Hindlimb muscle (tissue), 1 donor: ENCODE data around the gene SPTBN2. TPM values are rescaled to one million over a fixed set of nuclear protein-coding genes. Genes with fewer than 3 reads are reported as not detected.
A peak's percentile ranks its signal among the peaks of the same experiment; 100 is the strongest.
"Not testable (repeated sequence)": the region's sequence is repeated elsewhere in the genome, so short reads cannot be mapped to it uniquely, and the experiment has no call there.

Source experiments
- DNase-seq: peaks from one replicate; pipeline ENCODE4 v3.0.0-alpha.2; 2013
- polyA plus RNA-seq: library from polyadenylated mRNA; unstranded; fragments of 120-200 nt; gene quantifications from one replicate; pipeline ENCODE4 v1.2.1, GENCODE V29; 2013; ENCODE audit not compliant: insufficient read length

SPTBN2 gene
- polyA plus RNA-seq, 1 donor = 24.3 TPM

DNA sequence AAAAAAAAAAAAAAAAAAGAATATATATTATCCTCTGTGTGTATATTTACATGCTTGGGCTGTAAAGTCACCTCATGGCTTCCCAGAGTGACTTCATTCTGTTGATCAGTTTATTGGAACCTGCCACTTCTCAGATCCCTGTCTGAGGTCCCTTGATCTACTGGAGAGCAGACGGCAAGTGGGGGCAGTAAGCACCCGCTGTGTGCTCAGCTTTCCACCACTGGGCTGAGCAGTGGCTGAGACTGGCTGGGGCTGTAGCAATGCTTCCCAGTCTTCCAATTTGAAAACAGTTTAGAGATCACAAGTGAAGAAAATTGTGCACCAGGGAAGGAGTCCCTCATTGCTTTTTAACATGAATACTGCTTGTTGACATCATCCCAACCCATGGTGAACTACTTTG is 44.4 kb downstream of the SPTBN2 start:
- no peak for DNase-seq

DNA sequence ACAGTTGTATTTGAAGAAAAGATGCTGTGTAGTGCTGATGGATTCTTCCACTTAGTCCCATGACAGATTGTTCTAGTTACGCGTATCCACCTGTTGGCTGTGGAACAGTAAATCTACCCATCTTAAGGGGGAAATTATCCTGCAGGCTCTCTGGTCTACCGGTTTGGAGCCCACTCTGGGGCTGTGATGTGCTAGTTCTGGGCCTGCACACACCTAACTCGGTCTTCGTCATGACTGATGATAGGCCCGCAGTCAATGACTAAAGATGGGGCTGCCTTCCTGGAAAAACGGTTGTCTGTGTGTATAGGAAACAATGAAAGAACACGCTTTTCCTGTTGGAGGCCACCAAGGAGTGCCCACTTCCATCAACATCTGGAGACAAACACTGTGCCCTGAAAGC is 45.1 kb downstream of the SPTBN2 start:
- DNase-seq = no peak

DNA sequence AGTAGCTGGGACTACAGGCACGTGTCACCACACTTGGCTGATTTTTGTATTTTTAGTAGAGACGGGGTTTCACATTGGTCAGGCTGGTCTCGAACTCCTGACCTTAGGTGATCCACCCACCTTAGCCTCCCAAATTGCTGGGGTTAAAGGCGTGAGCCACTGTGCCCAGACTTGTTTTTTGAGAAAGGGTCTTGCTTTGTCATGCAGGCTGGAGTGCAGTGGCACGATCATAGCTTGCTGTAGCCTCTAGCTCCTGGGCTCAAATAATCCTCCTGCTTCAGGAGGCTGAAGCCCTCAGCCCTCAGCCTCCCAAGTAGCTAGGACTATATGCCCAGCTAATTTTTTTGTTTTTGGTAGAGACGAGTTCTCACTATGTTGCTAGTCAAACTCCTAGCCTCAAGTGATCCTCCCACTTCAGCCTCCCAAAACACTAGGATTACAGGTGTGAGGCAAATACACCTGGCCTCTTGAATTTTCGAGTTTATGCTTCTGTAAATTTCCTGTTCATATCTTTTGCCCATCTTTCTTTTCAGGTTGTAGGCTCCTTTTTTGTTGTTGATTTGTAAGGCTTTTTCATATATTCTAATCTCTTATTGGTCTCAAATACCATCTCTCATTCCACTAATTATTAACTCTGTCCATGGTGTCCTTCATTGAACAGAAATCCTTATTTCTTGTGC is 47.9 kb downstream of the SPTBN2 start:
- no peak for DNase-seq

DNA sequence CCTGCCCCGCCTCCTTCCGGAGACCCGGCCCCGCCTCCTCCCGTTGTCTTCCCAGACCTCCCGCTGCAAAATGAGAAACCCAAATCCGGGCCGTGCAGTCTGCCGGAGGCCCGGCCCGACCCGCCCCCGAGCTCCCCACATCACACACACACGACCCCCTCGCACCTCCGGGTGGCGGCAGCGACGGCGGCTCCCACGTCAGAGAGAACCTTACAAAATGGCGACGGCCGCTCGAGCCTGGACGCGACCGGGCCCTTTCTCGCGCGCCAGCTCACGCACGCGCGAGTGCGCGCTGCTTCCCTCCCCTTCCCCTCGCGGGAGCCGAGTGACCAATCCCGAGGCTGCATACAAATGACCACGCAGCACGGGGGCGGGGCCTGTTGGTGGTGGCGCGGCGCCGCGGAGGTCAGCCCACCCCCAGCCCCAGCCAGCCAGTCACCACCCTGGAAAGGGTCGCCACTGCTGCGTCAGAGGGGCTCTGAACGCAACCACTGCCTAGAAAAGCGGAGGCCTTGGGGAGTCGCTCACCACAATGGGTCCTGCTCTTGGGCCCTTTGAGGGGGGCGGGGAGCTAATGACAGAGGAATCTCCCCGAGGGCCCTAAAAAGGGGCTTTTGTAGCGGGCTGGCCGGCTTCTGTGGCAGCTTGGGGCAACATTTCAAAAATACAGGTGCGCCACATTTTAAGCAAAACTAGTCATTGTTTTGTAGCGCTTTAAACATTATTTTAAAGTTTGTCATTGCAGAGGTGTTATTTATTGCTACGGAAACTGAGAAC is 51.2 kb downstream of the SPTBN2 start, which contains the start of gene RBM4B:
Gene RBM4B (minus strand): TSS at position 289 of the 777 bp plus-strand sequence. CDS start 808 bp downstream, outside the sequence.
- DNase-seq = peak; percentile 99

DNA sequence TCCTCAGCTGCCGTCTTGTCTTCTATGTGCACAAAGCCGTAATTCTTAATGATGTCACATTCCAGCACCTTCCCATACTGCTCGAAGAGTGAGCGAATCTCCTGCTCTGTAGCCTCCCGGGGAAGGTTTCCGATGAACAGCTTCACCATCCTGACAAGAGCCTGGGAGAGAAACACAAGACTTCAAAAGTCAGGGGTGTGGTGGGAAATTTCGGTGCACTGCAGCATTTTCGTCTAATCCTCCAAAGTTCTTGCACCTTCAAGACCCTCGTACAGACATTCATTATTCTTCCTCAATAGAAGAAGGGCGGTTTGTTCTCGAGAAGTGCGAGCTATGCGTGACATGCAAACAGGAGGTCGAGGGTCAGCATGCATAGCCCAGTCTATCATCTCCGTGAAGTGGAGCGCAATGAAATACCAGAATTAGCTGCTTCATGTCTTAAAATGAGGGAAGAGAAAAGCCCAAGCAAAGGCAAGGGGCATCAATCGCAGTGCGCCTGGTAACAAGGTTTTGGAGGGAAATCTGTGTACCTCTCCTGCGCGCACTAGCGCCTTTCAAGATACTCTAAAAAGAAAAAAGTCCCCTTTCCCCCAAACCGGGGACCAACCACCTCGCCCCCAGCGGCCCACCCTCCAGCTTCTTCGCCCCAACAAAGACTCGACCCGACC is 52.0 kb downstream of the SPTBN2 start:
- no peak for DNase-seq

DNA sequence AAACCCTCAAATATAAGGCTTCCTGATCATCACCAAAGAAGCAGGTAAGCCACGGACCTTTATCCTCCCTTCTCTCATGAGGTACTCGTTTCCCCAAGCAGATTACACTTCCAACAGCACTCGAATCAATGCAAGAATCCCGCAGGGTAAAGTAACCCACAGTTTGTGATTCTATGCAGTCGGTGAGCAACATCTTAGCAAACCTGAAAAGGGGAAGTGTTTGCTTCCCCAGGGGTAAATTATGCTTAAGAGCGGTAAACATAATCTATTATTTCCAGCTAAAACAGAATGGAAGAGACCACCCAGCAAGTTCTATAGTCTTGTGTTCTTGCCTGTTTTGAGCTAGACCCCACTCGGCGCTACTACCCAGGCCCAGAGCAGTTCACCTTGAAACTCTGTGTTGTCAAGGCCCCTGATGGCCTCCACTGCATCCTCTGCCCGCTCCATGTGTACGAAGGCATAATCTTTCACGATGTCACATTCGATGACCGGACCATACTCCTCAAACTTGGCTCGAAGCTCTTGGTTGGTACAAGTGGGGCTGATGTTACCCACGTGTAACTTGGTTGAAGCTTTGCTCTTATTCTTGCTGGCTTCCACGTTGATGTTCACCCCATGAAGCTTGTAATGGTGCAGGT is 52.6 kb downstream of the SPTBN2 start:
- no peak for DNase-seq

DNA sequence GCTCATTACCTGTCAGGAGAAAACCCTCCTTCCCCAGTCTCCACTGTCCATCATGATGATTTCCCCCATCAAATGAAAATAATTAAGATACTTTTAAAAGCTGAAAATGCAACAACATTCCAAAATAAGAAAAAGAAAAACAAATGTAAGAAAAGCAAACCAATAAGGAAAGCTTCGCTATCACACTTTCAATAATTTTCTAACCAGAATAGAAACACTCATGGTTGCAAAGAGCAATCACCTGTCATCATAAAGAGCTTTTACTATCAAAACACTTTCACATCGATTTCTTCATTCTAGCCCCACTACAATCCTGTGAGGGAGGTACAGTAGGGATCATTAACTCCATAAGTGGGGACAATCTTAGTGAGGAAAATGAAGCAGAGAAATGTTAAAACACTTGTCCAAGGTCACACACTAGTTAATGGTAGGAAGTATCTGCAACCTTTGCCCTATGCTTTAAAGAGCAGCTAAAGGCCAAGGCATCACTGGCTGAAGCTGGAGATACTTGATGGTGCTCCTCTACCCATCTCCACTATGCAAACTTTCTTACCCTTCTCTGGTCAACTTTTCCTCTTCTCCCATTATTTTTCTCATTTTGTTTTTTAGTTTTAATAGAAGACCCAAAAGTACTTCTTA is 53.9 kb downstream of the SPTBN2 start:
- DNase-seq = no peak

DNA sequence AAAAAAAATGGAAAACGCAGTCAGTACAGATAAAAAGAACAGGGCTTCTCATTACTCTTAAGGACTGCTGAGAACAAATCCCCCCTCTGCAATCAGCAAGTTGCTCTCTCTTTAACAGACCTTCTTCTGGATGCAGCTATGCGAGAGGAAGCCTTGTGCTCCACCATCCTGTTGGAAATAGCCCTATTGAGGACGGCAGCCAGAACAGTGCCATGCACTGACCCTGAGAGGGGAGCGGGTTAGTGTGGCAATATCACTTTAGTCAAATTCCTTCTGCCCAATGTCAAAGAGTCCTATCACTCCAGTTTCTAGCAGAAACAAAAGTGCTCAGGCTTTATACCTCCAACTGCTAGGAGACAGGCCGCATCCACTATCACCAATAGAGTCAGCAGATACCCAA is 58.2 kb downstream of the SPTBN2 start:
- DNase-seq = no peak

DNA sequence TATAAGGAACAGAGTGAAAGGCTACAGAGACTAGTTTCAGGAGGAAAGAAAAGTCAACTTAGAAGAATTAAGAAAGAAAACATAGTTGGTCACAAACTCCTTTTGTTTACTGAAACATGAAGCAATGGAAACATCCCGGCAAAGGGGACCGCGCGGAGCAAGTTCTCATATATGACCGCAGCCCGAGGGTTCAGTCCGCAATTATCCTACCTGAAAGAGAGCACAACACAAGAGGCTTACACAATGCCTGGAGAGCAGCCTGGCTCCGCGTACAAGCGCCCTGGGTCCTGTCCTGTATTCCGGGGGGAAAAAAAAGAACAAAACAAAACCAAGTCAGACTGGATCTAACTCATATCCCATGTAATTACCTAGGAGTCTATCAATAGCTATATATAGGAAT is 63.6 kb downstream of the SPTBN2 start:
- DNase-seq = no peak

DNA sequence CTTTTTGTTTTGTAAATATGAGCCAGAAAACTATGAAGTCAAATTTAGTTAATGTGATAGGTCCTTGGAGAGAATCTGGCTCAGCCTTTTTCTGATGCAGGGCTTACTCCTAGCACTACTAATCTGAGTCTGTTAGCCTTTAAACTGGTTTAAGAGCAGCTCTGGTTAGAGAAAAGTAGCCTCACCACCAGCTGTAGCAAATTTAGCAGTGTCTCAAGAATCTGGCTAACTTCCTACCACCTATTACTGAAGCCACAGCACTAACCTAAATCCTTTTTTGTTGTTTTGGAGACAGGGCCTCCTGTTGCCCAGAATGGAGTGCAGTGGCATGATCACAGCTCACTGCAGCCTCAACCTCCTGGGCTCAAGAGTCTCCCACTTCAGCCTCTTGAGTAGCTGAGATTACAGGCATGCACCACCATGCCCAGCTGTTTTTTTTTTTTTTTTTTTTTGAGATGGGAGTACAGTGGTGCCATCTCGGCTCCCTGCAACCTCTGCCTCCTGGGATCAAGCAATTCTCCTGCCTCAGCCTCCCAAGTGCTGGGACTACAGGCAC is 65.2 kb downstream of the SPTBN2 start:
- no peak for DNase-seq

DNA sequence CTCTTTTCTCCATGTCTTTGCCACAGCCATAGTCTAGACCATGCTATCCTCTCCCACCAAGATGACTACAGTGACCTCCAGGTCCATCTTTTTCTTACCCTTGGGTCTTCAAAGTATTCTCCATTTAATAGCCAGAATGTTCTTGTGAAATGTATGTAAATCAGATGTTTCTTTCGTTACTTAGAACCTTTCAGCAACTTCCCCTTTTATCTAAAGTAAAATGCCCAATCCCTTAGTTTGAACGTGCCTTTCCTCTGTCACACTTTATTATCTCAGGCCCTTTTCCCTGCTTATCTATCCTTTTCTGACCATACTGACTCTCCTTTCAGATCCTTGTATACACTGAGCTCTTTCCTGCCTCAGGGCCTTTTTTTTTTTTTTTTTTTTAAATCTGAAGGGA is 69.3 kb downstream of the SPTBN2 start:
- DNase-seq = no peak

DNA sequence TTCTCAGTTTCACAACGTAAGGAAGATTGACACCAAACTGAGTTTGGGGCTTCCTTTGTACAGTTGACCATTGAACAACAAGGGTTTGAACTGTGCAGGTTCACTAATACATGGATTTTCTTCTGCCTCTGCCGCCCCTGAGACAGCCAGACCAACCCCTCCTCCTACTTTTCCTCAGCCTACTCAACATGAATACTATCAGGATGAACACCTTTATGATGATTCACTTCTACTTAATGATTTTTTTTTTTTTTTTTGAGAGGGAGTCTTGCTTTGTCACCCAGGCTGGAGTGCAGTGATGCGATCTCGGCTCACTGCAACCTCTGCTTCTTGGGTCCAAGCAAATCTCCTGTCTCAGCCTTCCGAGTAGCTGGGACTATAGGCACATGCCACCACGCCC is 75.9 kb downstream of the SPTBN2 start:
- no peak for DNase-seq

DNA sequence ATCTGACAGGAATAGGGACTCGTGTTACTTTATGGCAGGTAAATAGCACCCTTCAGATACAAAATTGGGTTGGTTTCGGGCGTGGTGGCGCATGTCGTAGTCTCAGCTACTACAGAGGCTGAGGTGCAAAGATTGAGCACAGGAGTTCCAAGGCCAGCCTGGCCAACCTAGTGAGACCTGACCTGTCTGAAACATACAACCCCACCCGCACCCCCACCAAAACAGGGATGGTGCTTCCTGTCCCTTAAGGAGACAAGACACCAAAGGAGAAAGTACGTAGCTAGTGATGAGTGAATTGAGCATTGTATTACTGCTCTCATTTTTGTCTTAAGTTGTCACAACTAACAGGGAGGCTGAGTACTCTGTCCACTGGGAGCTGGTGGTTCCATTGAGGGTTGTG is 76.4 kb downstream of the SPTBN2 start:
- DNase-seq = no peak

DNA sequence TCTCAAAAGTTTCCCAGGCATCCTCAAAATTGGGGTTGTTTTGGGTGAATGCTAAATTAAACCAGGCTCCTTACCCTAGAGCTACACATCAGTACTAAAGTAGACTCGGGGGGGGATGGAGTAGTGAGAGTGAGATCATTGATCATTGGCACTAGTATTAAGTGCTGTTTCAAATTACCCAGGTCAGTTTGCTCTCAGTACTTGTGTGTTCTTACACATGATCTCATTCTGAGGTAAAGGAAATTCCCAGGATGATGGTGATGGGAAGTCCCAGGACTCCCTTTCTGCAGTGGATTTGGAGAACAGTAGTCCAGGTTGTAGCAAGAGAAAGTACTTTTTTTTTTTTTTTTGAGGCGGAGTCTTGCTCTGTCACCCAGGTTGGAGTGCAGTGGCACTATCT is 78.0 kb downstream of the SPTBN2 start:
- no peak for DNase-seq

DNA sequence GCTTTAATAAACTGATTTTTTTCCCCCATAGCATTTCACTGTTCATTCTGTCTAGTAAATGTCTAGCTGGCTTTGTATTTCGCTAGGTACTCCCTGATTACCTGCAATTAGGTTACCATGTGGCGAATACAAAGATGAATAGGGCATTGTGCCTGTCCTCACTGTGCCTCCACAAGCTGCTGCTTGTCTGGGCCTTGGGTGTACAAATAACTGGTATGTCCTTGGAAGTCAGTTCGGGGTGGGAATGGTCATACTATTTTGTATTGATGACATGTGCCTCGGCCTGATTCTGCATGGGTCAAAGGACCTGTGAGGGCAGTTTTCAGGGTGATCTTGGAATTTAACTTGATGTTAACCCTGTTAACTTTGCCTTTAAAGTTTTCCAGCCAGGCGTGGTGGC is 79.1 kb downstream of the SPTBN2 start:
- no peak for DNase-seq

DNA sequence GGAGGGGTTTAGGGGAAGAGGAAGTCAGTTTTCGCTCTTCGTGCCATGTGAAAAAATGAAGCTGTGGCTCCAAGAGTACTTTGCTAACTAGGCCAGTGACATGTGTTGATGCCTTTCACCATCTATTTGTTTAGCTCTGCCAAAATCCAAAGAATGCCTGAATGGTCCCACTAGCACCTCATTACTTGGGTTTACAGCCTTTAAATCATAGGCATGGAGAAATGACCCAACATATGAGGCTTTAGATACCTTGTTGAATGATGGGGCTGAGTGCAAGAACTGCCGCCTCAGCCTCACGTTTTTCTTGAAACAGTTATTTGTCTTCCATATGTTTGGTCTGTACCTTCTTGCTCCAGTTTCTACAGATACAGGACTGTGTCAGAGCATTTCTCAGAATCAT is 82.2 kb downstream of the SPTBN2 start:
- DNase-seq = no peak

DNA sequence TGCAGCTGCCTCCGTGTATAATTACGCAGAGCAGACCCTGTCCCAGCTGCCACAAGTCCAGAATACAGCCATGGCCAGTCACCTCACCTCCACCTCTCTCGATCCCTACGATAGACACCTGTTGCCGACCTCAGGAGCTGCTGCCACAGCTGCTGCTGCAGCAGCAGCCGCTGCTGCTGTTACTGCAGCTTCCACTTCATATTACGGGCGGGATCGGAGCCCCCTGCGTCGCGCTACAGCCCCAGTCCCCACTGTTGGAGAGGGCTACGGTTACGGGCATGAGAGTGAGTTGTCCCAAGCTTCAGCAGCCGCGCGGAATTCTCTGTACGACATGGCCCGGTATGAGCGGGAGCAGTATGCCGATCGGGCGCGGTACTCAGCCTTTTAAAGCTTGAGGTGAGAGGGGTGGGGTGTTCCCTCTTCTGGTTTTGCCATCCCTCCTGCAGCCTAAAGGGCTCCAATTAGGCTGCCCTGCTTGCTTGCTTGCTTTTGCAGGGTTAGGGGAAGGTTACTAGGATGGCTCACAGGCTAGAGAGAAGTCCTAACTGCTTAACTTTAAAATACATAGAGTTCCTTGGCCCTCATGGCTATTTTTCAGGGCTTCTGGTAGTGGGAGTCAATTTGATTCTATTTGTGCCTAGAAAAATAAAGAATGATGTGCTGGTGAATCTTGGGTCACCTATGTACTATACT is 85.1 kb downstream of the SPTBN2 start:
- DNase-seq = no peak

DNA sequence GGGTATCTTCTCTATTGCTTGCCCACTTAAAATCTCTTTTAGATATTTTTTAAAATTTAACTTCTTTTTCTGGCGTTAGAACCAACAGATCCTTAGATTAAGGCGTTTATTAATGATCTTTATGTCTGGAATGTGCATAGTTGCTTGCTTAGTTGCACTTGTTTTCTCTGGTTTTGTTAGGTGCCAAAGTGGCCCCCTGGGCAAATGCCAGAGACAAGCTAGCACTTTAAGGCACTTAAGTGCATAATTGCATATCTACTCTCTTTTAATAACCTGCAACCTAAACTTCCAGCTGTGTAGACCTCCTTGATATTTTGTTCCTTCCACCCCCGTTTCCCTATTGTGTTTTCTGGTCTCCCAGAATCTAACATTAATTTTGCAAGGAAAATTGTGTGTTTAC is 87.2 kb downstream of the SPTBN2 start:
- DNase-seq = no peak

DNA sequence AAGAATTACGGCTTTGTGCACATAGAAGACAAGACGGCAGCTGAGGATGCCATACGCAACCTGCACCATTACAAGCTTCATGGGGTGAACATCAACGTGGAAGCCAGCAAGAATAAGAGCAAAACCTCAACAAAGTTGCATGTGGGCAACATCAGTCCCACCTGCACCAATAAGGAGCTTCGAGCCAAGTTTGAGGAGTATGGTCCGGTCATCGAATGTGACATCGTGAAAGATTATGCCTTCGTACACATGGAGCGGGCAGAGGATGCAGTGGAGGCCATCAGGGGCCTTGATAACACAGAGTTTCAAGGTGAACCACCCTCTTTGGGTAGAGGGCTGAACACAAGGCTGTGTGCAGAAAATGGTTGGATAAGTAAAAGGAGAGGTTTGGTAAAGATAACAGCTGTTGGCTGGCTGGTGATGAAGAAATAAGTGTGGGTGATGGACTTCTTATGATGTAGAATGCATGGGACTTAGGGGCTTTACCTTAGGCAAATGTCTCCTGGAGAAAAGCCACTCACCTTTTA is 89.1 kb downstream of the SPTBN2 start:
- not testable (repeated sequence) for DNase-seq

DNA sequence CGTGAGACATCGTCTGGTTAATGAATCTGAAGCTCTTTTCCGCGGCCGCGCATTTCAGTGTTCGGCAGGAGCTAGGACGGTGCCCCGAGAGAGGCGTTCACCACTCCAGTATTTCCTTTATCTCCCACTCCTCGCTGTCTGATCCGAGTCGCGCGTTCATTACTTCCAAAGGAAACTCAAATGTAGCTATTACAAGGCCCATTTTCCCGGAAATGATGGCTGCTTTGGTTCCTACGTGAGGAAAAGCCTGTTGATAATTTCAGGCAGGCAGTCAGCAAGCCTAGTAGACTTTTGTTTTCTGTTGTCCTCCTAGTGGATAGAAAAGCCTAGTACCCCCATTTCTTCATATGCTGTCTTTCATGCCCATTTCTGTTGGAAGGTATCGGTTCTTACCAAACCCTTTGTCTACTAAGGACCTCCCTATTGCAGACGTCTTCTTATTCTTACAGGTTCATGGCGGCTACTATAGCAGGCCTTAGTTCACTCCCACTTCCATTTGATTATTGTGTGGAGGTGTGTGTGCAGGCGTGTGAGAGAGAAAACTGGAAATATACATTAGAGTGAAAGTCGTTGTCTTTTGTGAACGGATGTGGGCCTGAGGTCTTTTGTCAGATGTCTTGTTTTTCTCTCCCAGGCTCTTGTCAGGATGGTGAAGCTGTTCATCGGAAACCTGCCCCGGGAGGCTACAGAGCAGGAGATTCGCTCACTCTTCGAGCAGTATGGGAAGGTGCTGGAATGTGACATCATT is 89.8 kb downstream of the SPTBN2 start:
- no peak for DNase-seq
